ENCODE measurements around the gene LSM3.

LSM3 gene

GRCh38 chr3:14158370-14158769 is 20.2 kb upstream of the LSM3 start:
- H3K36me3 ChIP-seq (ENCODE audit: control insufficient read depth, insufficient read depth, low read length) = peaks cover 82% of the 10 kb centered on the region
- H3K27me3 ChIP-seq (ENCODE audit: control insufficient read depth, insufficient read depth, low read length) = no peaks in the 10 kb centered on the region
- H3K9me3 ChIP-seq (ENCODE audit: control insufficient read depth, insufficient read depth, low read length) = no peaks in the 10 kb centered on the region
- no peak overlapping the region for H3K9ac ChIP-seq (ENCODE audit: low read depth, low read length)
- no peak overlapping the region for H3K27ac ChIP-seq (ENCODE audit: low read depth, low read length)
- H3K4me3 ChIP-seq (ENCODE audit: low read depth, low read length) = no peak overlapping the region
- no peaks in the 10 kb centered on the region for H3K4me1 ChIP-seq (ENCODE audit: control insufficient read depth, insufficient read depth, low read length)

GRCh38 chr3:14159426-14159825 is 19.2 kb upstream of the LSM3 start:
- H3K36me3 ChIP-seq (ENCODE audit: control insufficient read depth, insufficient read depth, low read length) = peaks cover 82% of the 10 kb centered on the region
- H3K4me3 ChIP-seq (ENCODE audit: low read depth, low read length) = no peak overlapping the region
- H3K27me3 ChIP-seq (ENCODE audit: control insufficient read depth, insufficient read depth, low read length) = no peaks in the 10 kb centered on the region
- H3K9me3 ChIP-seq (ENCODE audit: control insufficient read depth, insufficient read depth, low read length) = no peaks in the 10 kb centered on the region
- H3K4me1 ChIP-seq (ENCODE audit: control insufficient read depth, insufficient read depth, low read length) = no peaks in the 10 kb centered on the region
- H3K27ac ChIP-seq (ENCODE audit: low read depth, low read length) = no peak overlapping the region
- no peak overlapping the region for H3K9ac ChIP-seq (ENCODE audit: low read depth, low read length)

- peaks cover 93% of the 10 kb centered on the region for H3K36me3 ChIP-seq (ENCODE audit: control insufficient read depth, insufficient read depth, low read length)
- H3K9ac ChIP-seq (ENCODE audit: low read depth, low read length) = no peak overlapping the region
- no peak overlapping the region for H3K4me3 ChIP-seq (ENCODE audit: low read depth, low read length)
- no peaks in the 10 kb centered on the region for H3K9me3 ChIP-seq (ENCODE audit: control insufficient read depth, insufficient read depth, low read length)
- H3K27ac ChIP-seq (ENCODE audit: low read depth, low read length) = no peak overlapping the region
- H3K4me1 ChIP-seq (ENCODE audit: control insufficient read depth, insufficient read depth, low read length) = no peaks in the 10 kb centered on the region
- no peaks in the 10 kb centered on the region for H3K27me3 ChIP-seq (ENCODE audit: control insufficient read depth, insufficient read depth, low read length)
Measured at GRCh38 chr3:14161282-14161681, 17.3 kb upstream of the LSM3 start.

- peaks cover 92% of the 10 kb centered on the region for H3K36me3 ChIP-seq (ENCODE audit: control insufficient read depth, insufficient read depth, low read length)
- no peak overlapping the region for H3K9ac ChIP-seq (ENCODE audit: low read depth, low read length)
Measured at GRCh38 chr3:14162178-14162577, 16.4 kb upstream of the LSM3 start.

GRCh38 chr3:14166877-14167603 is 11.6 kb upstream of the LSM3 start:
- H3K4me1 ChIP-seq (ENCODE audit: control insufficient read depth, insufficient read depth, low read length) = no peaks in the 10 kb centered on the region
- H3K27ac ChIP-seq (ENCODE audit: low read depth, low read length) = no peak overlapping the region
- no peak overlapping the region for H3K9ac ChIP-seq (ENCODE audit: low read depth, low read length)
- H3K4me3 ChIP-seq (ENCODE audit: low read depth, low read length) = no peak overlapping the region
- no peaks in the 10 kb centered on the region for H3K9me3 ChIP-seq (ENCODE audit: control insufficient read depth, insufficient read depth, low read length)
- peaks cover 97% of the 10 kb centered on the region for H3K36me3 ChIP-seq (ENCODE audit: control insufficient read depth, insufficient read depth, low read length)
- H3K27me3 ChIP-seq (ENCODE audit: control insufficient read depth, insufficient read depth, low read length) = no peaks in the 10 kb centered on the region

More at GRCh38 chr3:14162178-14162577, 16.4 kb upstream of the LSM3 start:
- no peaks in the 10 kb centered on the region for H3K4me1 ChIP-seq (ENCODE audit: control insufficient read depth, insufficient read depth, low read length)
- H3K9me3 ChIP-seq (ENCODE audit: control insufficient read depth, insufficient read depth, low read length) = no peaks in the 10 kb centered on the region
- H3K27ac ChIP-seq (ENCODE audit: low read depth, low read length) = no peak overlapping the region
- H3K4me3 ChIP-seq (ENCODE audit: low read depth, low read length) = no peak overlapping the region
- no peaks in the 10 kb centered on the region for H3K27me3 ChIP-seq (ENCODE audit: control insufficient read depth, insufficient read depth, low read length)

- no peak overlapping the region for H3K27ac ChIP-seq (ENCODE audit: low read depth, low read length)
- no peaks in the 10 kb centered on the region for H3K27me3 ChIP-seq (ENCODE audit: control insufficient read depth, insufficient read depth, low read length)
- H3K9me3 ChIP-seq (ENCODE audit: control insufficient read depth, insufficient read depth, low read length) = no peaks in the 10 kb centered on the region
- no peak overlapping the region for H3K4me3 ChIP-seq (ENCODE audit: low read depth, low read length)
- H3K4me1 ChIP-seq (ENCODE audit: control insufficient read depth, insufficient read depth, low read length) = no peaks in the 10 kb centered on the region
- no peak overlapping the region for H3K9ac ChIP-seq (ENCODE audit: low read depth, low read length)
- peaks cover 86% of the 10 kb centered on the region for H3K36me3 ChIP-seq (ENCODE audit: control insufficient read depth, insufficient read depth, low read length)
Measured at GRCh38 chr3:14169435-14169834, 9.2 kb upstream of the LSM3 start.

- H3K4me3 ChIP-seq (ENCODE audit: low read depth, low read length) = no peak overlapping the region
- no peaks in the 10 kb centered on the region for H3K27me3 ChIP-seq (ENCODE audit: control insufficient read depth, insufficient read depth, low read length)
- no peaks in the 10 kb centered on the region for H3K9me3 ChIP-seq (ENCODE audit: control insufficient read depth, insufficient read depth, low read length)
- H3K4me1 ChIP-seq (ENCODE audit: control insufficient read depth, insufficient read depth, low read length) = no peaks in the 10 kb centered on the region
- no peak overlapping the region for H3K27ac ChIP-seq (ENCODE audit: low read depth, low read length)
- H3K36me3 ChIP-seq (ENCODE audit: control insufficient read depth, insufficient read depth, low read length) = peaks cover 82% of the 10 kb centered on the region
- H3K9ac ChIP-seq (ENCODE audit: low read depth, low read length) = no peak overlapping the region
Measured at GRCh38 chr3:14169871-14170270, 8.7 kb upstream of the LSM3 start.

DNA sequence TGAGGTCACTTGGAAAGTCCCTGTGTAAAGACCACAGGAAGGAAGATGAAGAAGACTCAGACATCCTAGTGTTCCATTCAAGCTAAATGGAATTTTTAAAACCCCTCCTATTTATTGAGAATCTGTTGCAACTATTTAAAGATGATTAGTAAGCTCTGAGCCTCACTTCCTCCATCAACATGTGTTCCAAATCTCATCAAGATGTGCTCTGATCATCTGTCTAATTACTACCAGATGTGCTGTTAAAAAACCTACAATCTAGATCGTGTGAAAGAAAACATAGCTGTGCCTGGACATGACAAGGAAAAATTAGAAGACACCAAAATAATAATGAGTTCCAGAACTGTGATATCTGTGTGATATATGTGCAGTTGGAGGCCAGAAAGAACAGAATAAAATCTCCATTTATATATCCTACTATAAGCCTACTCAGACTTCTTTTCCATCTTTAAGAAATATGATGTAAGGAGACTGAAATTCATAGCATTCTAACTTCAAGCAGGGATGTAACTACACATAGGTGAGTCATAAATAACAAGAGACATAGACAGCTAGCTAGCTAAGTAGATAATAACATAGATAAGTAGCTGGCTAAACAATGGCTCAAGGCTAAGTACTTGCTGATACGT is 8.0 kb upstream of the LSM3 start:
- Histone ChIP-seq H3K27me3 (ENCODE audit: control insufficient read depth, insufficient read depth, low read length) (no peaks in the 10 kb centered on the region), H3K4me1 (ENCODE audit: control insufficient read depth, insufficient read depth, low read length) (no peaks in the 10 kb centered on the region), H3K9ac (ENCODE audit: low read depth, low read length) (no peak overlapping the region), H3K9me3 (ENCODE audit: control insufficient read depth, insufficient read depth, low read length) (no peaks in the 10 kb centered on the region), H3K4me3 (ENCODE audit: low read depth, low read length) (no peak overlapping the region), H3K27ac (ENCODE audit: low read depth, low read length) (no peak overlapping the region), H3K36me3 (ENCODE audit: control insufficient read depth, insufficient read depth, low read length) (peaks cover 74% of the 10 kb centered on the region)

DNA sequence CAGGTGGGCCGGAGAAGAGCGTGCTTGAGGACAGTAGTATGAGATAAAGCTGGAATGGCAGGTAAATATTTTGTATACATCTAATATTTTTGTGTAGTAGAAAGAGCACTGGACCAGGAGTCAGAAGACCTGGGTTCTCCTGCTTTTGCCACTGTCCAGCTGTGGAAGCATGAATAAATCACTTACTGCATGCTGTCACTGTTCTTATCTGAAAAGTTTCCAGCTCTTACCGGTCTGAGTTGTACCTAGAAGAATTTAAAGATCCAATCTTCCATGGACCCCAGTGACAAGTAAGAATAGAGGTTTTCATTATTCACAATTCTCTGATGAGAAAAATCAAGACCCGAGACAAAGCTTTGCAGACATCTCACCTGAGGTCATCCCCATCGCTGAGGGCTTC is 6.1 kb upstream of the LSM3 start:
- Histone ChIP-seq H3K9ac (ENCODE audit: low read depth, low read length) (no peak overlapping the region), H3K4me3 (ENCODE audit: low read depth, low read length) (no peak overlapping the region), H3K4me1 (ENCODE audit: control insufficient read depth, insufficient read depth, low read length) (peaks cover 5% of the 10 kb centered on the region), H3K36me3 (ENCODE audit: control insufficient read depth, insufficient read depth, low read length) (peaks cover 58% of the 10 kb centered on the region), H3K27ac (ENCODE audit: low read depth, low read length) (no peak overlapping the region), H3K27me3 (ENCODE audit: control insufficient read depth, insufficient read depth, low read length) (no peaks in the 10 kb centered on the region), H3K9me3 (ENCODE audit: control insufficient read depth, insufficient read depth, low read length) (no peaks in the 10 kb centered on the region)

- Histone ChIP-seq H3K4me1 (ENCODE audit: control insufficient read depth, insufficient read depth, low read length) (peaks cover 10% of the 10 kb centered on the region), H3K27ac (ENCODE audit: low read depth, low read length) (no peak overlapping the region), H3K9me3 (ENCODE audit: control insufficient read depth, insufficient read depth, low read length) (no peaks in the 10 kb centered on the region), H3K36me3 (ENCODE audit: control insufficient read depth, insufficient read depth, low read length) (peaks cover 38% of the 10 kb centered on the region), H3K4me3 (ENCODE audit: low read depth, low read length) (no peak overlapping the region), H3K9ac (ENCODE audit: low read depth, low read length) (no peak overlapping the region), H3K27me3 (ENCODE audit: control insufficient read depth, insufficient read depth, low read length) (no peaks in the 10 kb centered on the region)
Measured at GRCh38 chr3:14174483-14174882, 4.1 kb upstream of the LSM3 start.

DNA sequence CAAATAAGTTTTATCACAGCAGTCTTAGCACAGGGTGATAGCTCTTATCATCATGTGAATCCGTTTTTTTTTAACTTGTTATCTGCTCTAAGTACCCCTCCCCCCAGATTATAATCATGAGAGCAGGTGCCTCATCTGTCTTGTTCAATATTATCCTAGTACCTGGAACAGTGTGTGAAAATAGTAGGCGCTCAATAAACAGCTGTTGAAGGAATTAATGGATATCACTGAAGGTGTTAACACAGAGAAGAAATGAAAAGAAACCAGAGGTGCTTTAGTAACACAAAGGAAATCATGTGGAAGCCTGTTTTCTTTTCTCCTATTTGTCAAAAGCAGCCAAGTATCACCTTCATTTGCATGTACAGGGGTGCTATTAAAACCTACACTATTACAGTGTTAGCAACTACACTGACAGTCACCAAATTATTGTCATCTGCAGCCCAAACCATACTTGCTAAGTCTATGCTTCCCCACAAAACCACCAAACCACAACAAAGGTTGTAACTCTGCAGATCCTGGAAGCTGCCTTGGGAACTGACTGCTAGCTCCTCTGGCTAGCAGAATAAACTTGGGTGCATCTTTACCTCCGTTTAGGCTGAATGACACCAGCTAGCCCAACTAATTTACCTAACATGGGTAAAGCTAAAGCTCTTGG is 3.1 kb upstream of the LSM3 start:
- Histone ChIP-seq H3K9ac (ENCODE audit: low read depth, low read length) (no peak overlapping the region), H3K9me3 (ENCODE audit: control insufficient read depth, insufficient read depth, low read length) (no peaks in the 10 kb centered on the region), H3K36me3 (ENCODE audit: control insufficient read depth, insufficient read depth, low read length) (peaks cover 28% of the 10 kb centered on the region), H3K4me1 (ENCODE audit: control insufficient read depth, insufficient read depth, low read length) (peaks cover 15% of the 10 kb centered on the region), H3K27me3 (ENCODE audit: control insufficient read depth, insufficient read depth, low read length) (no peaks in the 10 kb centered on the region), H3K27ac (ENCODE audit: low read depth, low read length) (no peak overlapping the region), H3K4me3 (ENCODE audit: low read depth, low read length) (no peak overlapping the region)
